Fibroblast of skin of left quadriceps (primary cell): Measurements from ENCODE around the gene BLMH.
A peak's percentile ranks its signal among the peaks of the same experiment; 100 is the strongest.

Source experiments
- DNase-seq, 2 experiments: peaks; one replicate each; pipeline ENCODE4 v3.0.0-alpha.2; 2013; ENCODE audit warnings: low read depth in 2 of 2

The BLMH gene

DNA sequence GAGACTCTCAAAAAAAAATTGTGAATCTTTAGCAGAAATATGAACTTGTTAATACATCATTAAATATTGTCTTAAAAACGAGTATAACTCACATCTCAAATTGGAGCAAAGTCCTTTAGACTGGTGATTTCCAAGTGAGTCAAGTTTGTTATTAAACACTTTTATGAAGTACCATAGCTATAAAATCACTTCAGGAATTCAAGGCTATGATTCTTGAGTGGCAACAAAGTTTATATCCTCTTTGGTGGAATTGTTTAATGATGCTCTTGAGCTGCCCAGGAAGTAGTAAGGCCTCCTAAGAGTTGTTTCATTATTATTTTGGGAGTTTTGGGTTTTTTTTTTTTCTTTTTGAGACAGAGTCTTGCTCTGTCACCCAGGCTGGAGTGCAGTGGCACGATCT lies 16.7 kb upstream of the BLMH start:
- DNase-seq = no peak

DNA sequence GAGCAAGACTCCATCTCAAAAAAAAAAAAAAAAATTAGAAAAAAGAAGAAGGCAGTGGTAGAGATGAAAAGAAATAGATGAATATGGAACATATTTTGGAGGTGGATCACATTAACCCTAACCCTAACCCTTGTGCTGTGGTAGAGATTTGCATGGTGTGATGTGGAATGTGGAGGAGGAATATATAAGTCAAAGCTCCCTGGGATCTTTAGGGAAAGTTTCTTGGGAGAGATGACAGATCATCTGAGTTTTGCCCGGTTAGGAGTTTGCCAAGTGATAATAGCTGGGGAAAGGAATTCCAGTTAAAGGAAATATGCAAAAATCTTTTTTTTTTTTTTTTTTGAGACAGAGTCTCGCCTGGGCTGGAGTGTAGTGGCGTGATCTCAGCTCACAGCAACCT lies 13.0 kb upstream of the BLMH start:
- DNase-seq = no peak

DNA sequence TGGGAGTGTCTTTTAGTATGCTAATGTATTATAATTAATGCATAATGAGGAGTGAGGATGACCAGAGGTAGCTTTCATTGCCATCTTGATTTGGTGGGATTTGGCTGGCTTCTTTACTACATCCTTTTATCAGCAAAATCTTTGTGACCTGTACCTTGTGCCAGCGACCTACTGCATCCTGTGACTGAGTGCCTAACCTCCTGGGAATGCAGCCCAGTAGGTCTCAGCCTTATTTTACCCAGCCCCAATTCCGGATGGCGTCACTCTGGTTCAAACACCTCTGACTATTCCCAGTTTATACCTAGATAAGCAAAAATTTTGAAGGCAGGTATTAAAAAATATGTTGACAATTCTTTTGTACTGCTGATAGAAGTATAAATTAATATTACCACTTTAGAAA lies 10.5 kb upstream of the BLMH start:
- no peak for DNase-seq

DNA sequence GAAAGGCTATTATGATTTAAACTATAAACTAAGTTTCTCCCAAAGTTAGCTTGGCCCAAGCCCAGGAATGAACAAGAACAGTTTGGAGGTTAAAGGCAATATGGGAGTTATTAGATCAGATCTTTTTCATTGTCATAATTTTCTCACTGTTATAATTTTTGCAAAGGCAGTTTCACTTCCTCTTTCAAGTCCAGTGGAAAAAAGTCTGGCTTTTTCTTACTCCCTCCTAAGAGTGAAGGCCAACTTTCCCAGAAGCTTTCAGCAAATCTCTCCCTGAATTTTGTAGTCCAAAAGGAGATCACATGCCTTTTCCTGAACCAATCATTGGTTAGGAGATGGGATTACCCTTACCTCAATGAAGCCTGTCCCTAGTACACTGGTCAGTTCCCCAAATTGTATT lies 9.1 kb upstream of the BLMH start:
- DNase-seq = no peak

DNA sequence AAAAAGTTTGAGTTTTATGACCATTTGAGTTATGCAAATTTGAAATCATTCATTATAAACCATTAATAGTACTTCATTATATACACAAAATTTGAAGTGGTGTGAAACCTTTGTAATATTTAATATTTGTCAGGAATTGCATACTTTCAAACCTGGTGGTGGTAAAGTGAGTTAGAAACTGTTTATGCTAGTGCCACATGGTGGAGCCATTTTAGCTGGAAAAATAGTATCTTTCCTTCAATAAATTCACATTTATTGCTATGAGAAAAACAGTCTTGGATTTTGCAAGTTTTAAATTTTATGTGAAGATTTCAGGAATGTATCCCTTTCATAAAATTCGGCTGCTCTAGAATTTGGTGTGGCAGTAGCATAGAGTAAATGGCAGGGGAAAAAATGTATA lies 7.3 kb upstream of the BLMH start:
- no peak for DNase-seq

DNA sequence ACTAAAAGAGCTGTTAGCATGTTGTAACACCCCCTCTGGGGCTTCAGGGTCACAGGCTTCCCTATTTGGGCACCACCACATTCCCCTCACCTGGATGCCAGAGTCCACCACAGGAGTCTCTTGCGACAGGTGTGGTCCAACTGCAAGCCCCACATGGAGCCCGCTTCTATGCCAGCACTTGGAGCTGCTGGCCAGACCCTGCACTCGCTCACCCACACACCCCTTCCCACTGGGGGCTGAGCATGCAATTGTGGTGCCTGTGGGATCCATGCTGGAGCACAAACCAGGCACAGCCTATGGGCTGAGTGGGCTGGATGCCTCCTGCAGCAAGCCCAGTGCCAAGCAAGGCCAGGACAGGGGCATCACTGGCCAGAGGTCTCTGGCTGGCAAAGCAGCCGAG lies 6.0 kb upstream of the BLMH start:
- no peak for DNase-seq

DNA sequence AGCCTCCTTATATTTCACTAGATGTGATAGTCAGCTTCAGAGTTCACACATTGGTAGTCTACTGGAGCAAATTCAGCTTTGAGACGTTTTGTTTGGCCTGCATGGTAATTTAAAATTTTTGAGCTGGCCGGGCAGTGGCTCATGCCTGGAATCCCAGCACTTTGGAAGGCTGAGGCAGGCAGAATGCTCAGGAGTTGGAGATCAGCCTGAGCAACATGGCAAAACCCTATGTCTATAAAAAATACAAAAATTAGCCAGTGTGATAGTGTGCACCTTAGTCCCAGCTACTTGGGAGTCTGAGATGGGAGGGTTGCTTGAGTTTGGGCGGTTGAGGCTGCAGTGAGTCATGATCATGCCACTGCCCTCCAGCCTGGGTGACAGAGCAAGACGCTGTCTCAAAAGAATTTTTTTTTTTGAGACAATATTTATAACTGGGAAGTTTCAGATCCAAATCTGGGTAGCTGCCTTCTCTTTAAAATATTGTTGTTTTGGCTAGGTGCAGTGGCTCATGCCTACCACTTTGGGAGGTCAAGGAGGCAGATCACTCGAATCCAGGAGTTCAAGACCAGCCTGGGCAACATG lies 4.8 kb upstream of the BLMH start:
- no peak for DNase-seq

DNA sequence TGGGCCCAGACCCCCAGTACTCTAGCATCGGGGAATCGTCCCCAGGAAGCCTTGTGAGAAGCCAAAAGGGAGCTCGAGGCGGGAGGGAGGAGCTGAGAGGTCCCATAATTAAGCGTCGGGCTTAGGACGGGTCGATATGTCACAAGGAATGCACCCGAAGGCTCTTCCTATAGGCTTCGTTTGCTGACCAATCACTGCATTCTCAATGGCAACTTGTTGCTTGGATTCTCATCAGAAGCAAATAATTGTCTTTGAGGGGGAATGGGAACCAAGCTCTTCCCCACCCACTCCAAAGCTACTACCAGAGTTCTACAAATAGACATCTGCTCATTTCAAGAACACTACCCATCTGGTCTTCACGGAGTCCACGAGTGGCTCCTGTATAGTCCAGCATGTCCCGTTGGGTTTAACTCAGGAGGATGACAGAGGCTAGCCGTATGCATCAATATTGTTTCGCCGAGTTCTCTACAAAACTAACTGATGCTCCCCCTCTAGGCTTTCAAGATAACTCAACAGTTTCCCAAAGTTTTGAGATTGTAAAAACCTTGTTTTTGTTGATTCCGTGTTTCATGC lies 628 bp upstream of the BLMH start:
- DNase-seq = no peak

DNA sequence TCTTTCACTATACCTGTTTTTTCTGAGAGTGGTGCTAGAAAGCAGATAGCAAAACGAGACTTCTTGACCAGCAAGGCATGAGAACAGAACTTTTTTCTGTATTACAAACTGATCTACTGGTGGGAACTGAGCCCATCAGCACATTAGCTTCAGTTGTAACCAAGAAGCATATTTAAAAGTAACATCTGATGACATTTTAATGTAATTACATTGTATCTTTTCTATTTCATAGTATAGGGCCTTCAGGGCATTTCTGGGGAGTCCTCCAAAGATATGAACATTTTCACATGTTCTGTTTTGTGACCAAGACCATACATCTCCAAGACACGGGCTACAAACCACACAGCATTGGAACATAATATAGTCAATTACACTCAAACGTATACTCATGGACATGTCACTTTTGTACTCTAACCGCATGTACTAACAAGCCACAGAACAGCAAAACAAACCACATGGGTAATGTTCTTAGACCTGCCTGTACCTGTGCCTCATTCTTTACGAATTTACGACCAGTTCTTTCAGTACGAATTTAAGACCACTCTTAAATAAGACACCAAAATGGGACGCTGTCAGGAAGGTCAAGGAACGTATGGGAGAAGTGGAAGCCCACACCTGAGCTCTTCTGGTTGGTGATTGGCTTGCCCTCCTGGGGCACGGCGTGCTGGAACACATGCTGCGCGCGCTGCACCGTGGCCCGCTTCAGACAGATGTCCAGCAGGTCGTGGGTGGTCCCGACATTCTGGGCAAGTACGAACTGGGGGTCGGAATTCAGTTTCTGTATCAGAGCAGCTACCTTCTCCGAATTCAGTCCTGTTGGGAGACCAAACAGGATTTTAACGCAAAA lies 825 bp downstream of the BLMH start:
- peak in 1 of 2 experiments; percentile 0 for DNase-seq

DNA sequence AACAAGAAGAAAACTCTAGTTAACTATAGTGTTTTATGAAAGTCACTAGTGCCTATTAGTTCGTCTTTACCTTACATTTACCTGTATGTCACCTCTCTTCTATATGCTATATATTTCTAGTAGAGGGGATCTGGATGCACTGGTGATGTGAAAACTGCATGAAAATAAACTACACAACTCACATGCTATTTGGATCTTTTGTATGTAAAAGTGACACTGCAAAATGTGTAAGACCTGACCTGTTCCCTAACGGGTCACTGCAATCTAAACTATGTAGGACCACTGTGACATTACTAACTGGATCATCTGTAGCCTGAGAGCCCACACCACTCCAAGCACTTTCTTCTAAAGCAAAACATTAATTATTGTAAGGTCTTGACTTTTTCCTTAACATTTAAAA lies 1.7 kb downstream of the BLMH start:
- DNase-seq = no peak

DNA sequence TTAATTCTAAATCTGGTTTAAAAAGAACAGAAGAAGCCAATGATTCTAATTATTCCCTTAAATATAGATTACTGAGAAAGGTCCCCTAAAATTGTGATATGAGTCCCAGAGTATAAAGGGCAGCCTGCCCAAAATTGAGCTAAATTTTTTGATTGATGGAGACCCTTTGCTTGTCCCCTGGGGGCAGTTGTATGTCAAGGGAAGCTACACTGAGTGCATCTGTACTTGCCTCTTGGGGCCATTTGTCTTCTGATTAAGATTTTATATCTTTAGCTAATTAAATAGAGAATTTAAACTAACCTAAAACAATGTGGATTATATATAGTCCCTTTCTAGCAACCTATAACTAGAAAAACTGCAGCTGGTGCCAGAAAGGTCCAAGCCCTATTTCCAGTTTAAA lies 12.6 kb downstream of the BLMH start:
- no peak for DNase-seq

DNA sequence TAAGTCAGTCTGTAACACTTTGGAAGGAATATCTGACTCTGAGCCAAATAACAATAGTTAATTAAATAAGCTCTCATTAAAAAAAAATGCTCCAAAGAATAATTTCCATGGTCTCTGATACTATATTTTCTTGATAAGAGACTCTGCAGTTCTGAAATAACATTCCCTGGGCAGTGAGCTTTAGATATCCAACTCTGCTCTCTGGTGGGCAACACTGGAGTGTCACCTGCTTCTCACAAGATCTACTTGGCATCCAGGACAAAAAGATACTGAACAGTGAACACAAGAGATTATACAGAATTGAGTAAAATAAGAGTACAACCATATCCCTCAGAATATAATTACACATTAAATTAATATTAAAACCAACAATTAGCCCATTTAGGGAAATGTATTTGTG lies 13.7 kb downstream of the BLMH start:
- peak in 1 of 2 experiments; percentile 1 for DNase-seq

DNA sequence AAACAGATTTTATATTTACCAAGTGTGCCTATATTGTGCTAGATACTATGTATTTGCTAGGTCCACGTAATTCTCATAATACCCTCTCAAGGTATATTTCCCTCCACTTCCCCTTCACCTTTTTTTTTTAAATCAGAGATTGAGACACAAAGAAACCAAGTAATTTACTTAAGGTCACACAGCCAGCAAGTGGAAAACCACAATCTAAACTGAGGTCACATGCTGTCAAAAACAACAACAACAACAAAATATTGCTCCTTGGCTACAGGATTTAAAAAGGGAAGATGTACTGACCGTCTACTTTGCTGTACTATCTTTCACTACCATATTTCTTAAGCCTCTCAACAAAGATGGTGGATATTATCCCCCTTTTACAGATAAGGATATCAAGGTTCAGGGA lies 15.8 kb downstream of the BLMH start:
- DNase-seq = no peak

DNA sequence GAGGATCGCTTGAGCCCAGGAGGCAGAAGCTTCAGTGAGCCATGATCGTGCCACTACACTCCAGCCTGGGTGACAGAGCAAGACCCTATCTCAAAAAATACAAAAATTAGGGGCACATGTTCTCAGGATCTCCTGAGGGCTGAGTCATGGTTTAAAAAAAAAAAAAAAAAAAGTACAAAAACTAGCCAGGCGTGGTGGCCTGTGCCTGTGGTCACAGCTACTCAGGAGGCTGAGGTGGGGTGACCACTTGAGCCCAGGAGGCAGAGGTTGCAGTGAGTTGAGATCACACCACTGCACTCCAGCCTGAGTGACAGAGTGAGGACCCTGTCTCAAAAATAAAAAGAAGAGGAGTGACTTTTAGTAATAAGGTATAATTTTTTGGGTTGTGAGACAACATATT lies 16.9 kb downstream of the BLMH start:
- no peak for DNase-seq

DNA sequence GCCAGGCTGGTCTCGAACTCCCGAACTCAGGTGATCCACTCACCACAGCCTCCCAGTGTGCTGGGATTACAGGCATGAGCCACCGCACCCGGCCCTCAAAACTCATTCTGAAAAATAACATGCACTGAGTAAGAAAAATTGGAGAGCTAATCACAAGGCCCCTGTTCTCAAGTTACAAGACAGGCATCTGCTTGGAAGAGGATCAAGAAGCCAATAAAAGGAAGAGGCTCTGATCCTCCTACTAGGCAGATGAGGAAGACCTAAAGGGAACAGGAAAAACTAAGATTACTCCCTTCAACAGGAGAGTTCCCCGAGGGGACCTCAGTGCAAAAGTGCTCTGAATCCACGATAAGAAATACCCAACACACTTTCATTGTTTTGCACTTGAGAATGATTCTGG lies 18.4 kb downstream of the BLMH start:
- no peak for DNase-seq

DNA sequence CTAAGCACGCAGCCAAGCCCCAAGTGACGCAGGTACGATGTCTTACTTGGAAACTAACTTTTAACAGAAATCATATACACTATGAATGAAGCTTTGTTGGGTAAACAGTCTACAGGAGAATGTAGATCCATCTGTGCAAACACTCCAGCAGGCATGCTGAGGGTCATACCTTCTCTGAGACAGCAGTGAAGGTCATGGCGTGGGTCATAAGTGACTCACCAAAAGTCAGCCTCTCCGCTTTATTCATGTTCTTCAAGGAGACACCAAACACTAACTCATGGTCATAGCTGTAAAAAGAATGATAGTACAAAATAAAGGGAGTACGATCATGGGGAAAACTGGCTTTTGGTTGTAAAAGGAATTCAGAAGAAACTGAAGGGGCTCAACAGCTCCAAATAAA lies 20.6 kb downstream of the BLMH start:
- no peak for DNase-seq

DNA sequence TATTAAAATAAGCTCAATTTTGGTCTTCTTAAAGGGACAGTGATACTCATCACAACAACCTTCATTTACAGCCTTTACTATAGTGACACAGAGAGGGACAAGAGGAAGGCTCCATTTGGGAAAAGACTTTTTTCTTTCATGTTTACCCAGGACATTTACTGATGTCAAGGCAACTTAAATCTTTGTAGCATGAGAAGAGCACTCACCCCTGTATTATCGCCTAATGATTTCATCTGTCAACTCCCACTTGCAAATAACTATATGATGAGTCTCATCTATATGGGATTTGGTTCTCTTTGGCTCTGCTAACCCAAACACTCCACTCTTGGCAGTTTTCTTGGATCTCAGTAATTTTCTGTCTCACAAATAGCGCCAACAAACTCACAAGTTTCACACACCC lies 24.1 kb downstream of the BLMH start:
- no peak for DNase-seq

DNA sequence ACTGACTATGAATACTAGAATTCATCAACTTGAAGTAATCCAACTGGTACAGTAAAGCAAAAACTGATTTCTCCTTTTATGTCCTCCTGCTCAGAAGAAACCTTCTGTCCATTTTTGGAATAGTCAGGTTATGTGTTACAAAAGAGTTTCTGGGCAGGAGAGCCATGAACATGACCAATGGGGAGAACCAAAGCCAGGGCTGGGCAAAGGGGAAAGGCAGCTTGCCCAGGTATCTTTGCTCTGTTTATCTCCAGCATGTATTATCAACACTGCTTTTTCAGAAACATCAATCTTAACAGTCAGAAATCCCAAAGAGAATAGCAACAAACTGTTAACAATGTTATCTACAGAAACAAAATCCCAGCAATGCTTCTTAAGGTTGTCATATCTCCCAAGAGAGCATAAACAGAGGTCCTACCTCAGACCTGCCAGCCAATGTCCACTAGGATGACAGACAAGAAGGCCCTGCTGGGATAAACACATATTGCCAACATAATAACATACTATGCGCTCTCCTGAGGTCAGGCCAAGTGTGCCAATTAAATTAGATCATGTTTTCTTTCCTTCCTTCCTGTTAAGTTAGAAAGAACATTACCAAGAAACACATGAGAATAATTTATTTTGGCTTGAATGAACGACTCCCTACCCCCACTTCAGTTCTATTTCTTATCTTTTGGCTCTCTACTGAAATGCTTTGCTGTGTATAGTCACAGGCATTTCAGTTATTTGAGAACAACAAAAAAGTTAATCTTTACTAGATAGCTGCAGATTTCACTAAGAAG lies 28.0 kb downstream of the BLMH start:
- DNase-seq = no peak

DNA sequence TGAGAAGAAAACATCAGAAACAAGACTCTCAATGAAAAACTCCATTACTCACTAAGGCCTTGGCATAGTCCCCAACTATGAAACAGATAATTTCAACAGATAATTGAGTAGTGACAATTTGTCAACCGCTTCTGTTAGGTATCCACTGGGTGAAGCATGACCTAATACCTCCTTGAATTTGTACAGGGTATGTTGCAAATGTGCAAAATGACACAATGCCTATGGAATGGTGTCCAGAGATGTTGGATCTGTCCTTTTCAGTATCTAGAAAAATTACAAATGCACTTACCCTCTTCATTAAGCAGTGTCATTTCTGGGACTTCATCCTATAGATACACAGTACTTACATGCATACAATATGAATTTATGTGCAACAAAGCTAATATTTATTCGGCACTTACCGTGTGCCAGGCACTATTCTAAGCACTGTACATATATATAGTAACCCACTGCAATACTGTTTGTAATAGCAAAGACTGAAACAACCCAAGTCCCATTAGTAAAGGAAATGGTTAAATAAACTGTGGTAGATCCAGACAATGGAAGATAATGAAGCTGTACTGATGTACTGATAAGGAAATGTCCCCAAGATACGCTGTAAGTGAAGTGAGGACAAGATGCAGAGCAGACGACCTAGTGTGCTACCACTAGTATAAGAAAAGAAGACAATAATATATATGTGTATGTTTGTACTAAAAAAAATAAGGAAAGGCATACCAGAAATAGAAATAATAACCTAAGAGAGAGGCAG lies 34.8 kb downstream of the BLMH start:
- DNase-seq = no peak

DNA sequence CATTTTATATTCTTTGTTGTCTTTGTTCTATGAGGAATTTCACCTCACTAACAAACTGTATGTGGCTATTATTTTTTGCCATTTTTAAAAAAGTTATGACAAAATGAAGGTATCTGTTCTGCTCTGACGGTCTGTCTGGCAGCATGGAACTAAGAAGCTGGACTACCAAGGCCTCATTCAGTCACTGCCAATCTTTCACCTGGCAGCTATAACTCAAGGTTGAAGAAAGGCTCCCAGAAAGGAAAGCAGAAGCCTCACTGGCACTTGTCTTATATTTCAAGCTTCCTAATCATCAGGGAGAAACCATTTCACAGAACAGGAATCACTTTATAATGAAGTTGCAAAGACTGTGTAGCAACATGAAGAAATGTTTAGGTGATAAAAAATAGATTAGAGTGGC lies 37.6 kb downstream of the BLMH start:
- DNase-seq = no peak

DNA sequence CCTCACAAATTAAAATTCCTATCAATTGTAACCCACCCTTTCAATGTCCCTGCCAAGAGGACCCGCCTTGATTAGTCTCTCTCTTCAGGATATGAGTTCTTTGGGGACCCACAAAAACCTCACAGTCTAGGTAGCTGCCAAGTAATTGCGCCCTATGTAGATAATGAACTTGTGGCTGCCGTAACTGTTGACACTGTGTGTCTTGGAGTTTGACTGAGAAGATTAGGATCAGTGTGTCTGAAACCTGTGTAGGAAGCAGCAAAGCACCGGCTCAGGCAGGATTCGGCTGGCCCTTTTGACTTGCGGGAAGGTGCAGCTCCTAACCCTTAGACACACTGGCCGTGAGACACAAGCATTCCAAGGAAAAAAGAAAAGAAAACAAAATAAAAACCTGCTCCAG lies 38.4 kb downstream of the BLMH start:
- DNase-seq = no peak

DNA sequence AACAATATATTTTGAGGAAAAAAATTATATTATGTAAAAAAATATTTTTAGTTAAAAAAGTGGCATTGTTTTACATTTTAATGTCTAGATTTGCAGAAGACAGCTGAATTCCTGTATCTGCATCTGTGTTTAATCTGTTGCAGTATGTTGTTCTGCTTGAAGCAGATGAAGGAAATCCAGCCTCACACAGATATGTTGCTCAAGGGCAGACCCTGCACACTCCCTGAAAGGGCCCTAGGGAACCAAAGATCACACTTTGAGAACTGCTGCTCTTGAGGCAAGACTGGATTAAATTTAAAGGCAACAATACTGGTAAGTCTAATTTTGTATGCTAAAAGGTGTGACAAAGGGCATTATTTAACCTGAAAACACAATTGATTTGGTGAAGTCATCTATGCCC lies 39.8 kb downstream of the BLMH start:
- no peak for DNase-seq
